Caco-2 (cell line): Measurements from ENCODE around the gene JMJD8. TPM values are rescaled to one million over a fixed set of nuclear protein-coding genes. Genes with fewer than 3 reads are reported as not detected.

Experiments used
- BruUV-seq: library from RNA; stranded (reverse); fragments of 400-500 nt; replicated peaks from 2 replicates; lab custom pipeline; 2021; lab: Mats Ljungman, UMichigan
- CTCF ChIA-PET: fragments of 300-600 bp; sonication (Branson Sonifier 250); formaldehyde crosslinking; loops from one replicate; lab custom pipeline; 2022; ENCODE audit warnings: antibody characterized with exemption; lab: Charles Lee
- POLR2A ChIA-PET: fragments of 300-600 bp; sonication (Branson Sonifier 250); formaldehyde crosslinking; loops from one replicate; lab custom pipeline; 2022; ENCODE audit warnings: antibody characterized with exemption; lab: Charles Lee
- DNase-seq, 2 experiments: peaks; one replicate each; pipeline versions ENCODE4 v3.0.0 to v3.0.0-alpha.2; 2020 to 2022
- H3K27me3 ChIP-seq: replicated peaks from 2 replicates; pipeline ENCODE4 v1.6.0; 2011; ENCODE audit warnings: low read length; ENCODE audit not compliant: control insufficient read depth, insufficient read depth
- H3K36me3 ChIP-seq: 2 replicates; pipeline ENCODE4 v1.5.1; 2011; ENCODE audit warnings: low read length; ENCODE audit not compliant: control insufficient read depth, insufficient read depth
- H3K4me1 ChIP-seq: fragments of 250-450 bp; sonication (Bioruptor Pico); 2 replicates; pipeline ENCODE4 v1.5.1; 2020; ENCODE audit warnings: mild to moderate bottlenecking
- H3K4me3 ChIP-seq: 2 replicates; pipeline ENCODE4 v1.5.1; 2011; ENCODE audit warnings: low read depth, mild to moderate bottlenecking, control low read depth, low read length
- H3K9me3 ChIP-seq: fragments of 250-450 bp; sonication (Bioruptor Pico); 2 replicates; pipeline ENCODE4 v1.5.1; 2020; ENCODE audit warnings: mild to moderate bottlenecking, moderate library complexity
- H3K27ac Mint-ChIP-seq: one replicate; pipeline ENCODE4 v1.8.0; 2022; ENCODE audit warnings: mixed read lengths; ENCODE audit not compliant: unreplicated experiment
- H3K27me3 Mint-ChIP-seq: one replicate; pipeline ENCODE4 v1.8.0; 2022; ENCODE audit warnings: mixed read lengths; ENCODE audit not compliant: insufficient read depth, unreplicated experiment
- H3K36me3 Mint-ChIP-seq: one replicate; pipeline ENCODE4 v1.8.0; 2022; ENCODE audit warnings: mild to moderate bottlenecking, mixed read lengths; ENCODE audit not compliant: insufficient read depth, unreplicated experiment
- H3K4me1 Mint-ChIP-seq: one replicate; pipeline ENCODE4 v1.8.0; 2022; ENCODE audit warnings: low read depth, mixed read lengths; ENCODE audit not compliant: unreplicated experiment
- H3K4me3 Mint-ChIP-seq: one replicate; pipeline ENCODE4 v1.8.0; 2022; ENCODE audit warnings: mild to moderate bottlenecking, moderate library complexity, mixed read lengths; ENCODE audit not compliant: unreplicated experiment
- H3K9me3 Mint-ChIP-seq: one replicate; pipeline ENCODE4 v1.8.0; 2022; ENCODE audit warnings: mixed read lengths; ENCODE audit not compliant: unreplicated experiment
- intact Hi-C: fragments of 100-400 bp; cut with micrococcal nuclease; formaldehyde crosslinking; loops from one replicate; pipeline ENCODE4 v1.10.0; 2022; ENCODE audit not compliant: unreplicated experiment
- total RNA-seq: library from RNA; stranded (reverse); gene quantifications from 2 replicates; pipeline ENCODE4 v1.2.3, GENCODE V29; 2022
- TF ChIP-seq, protein P1 (sequence below), 2 experiments: fragments of 200-600 bp in 1 of 2; IDR thresholded peaks; 1 replicate in 1 of 2; 2 replicates in 1 of 2; pipeline versions ENCODE4 v1.5.1 to v1.8.0; 2011 to 2022; ENCODE audit warnings: antibody characterized with exemption in 1 of 2, control low read depth in 1 of 2, inconsistent platforms in 1 of 2, low read depth in 1 of 2, low read length in 1 of 2, mild to moderate bottlenecking in 1 of 2, moderate library complexity in 1 of 2; ENCODE audit not compliant: insufficient read depth in 1 of 2, severe bottlenecking in 1 of 2, unreplicated experiment in 1 of 2

JMJD8 gene
- total RNA-seq, 1 experiment from 2014 or later, result 52.4 TPM

DNA sequence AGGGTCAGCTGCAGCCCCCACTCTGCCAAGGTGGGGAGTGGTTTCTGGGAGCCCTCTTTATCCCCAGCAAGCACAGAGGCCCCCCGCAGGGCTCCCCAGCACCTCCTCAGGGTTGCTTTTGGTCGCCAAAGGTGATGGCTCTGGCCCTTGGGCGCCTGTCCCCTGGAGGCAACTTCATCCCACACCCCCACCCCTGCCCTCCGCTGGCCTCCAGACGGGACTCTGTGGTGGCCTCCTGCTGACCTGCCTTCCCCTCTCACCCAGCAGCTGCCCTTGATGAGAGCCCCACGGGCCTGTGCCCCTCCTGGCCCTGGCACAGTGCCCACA lies 24.0 kb downstream of the JMJD8 start:
- Mint-ChIP-seq H3K4me1 (no peaks in the 10 kb centered on the region), H3K9me3 (no peaks in the 10 kb centered on the region), H3K27me3 (no peaks in the 10 kb centered on the region), H3K36me3 (no peaks in the 10 kb centered on the region), H3K27ac (no peak overlapping the region), H3K4me3 (no peak overlapping the region)
- DNase-seq, result no peak
- Histone ChIP-seq H3K4me1 (no peaks in the 10 kb centered on the region), H3K27me3 (no peaks in the 10 kb centered on the region), H3K4me3 (no peak overlapping the region), H3K36me3 (no peaks in the 10 kb centered on the region; the same call in 1 of the 2 replicates), H3K9me3 (no peaks in the 10 kb centered on the region)
- TF ChIP-seq, protein P1, sequence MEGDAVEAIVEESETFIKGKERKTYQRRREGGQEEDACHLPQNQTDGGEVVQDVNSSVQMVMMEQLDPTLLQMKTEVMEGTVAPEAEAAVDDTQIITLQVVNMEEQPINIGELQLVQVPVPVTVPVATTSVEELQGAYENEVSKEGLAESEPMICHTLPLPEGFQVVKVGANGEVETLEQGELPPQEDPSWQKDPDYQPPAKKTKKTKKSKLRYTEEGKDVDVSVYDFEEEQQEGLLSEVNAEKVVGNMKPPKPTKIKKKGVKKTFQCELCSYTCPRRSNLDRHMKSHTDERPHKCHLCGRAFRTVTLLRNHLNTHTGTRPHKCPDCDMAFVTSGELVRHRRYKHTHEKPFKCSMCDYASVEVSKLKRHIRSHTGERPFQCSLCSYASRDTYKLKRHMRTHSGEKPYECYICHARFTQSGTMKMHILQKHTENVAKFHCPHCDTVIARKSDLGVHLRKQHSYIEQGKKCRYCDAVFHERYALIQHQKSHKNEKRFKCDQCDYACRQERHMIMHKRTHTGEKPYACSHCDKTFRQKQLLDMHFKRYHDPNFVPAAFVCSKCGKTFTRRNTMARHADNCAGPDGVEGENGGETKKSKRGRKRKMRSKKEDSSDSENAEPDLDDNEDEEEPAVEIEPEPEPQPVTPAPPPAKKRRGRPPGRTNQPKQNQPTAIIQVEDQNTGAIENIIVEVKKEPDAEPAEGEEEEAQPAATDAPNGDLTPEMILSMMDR (IDR thresholded peaks at IDR 0.05; ENCODE audit: insufficient read depth in 1 of 2, low read depth in 1 of 2, low read length in 1 of 2, severe bottlenecking in 1 of 2, unreplicated experiment in 1 of 2), result no peak
- CTCF ChIA-PET, result no interaction called here
- BruUV-seq, result no TSS peak
- intact Hi-C loops, result no loop called here
- POLR2A ChIA-PET, result no interaction called here

DNA sequence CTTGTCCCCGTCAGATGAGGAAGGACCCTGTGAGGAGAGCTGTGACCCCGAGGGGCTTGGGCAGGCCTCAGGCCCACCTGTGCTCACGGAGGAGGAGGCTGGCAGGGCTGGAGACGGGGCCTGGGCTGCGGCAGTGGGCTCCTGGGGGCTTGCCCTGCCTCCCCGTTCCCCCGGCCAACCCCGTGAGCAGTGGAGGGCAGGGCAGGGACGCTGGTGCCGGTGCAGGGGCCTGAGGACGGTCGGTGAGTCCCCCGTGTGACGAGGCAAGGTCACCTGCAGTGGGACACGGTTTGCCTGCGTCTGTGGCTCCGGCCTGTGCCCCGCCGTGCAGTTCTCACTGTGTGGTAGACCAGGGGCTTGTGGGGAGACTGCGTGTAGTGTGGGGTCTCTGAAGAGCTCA lies 24.5 kb downstream of the JMJD8 start:
- BruUV-seq, result no TSS peak

DNA sequence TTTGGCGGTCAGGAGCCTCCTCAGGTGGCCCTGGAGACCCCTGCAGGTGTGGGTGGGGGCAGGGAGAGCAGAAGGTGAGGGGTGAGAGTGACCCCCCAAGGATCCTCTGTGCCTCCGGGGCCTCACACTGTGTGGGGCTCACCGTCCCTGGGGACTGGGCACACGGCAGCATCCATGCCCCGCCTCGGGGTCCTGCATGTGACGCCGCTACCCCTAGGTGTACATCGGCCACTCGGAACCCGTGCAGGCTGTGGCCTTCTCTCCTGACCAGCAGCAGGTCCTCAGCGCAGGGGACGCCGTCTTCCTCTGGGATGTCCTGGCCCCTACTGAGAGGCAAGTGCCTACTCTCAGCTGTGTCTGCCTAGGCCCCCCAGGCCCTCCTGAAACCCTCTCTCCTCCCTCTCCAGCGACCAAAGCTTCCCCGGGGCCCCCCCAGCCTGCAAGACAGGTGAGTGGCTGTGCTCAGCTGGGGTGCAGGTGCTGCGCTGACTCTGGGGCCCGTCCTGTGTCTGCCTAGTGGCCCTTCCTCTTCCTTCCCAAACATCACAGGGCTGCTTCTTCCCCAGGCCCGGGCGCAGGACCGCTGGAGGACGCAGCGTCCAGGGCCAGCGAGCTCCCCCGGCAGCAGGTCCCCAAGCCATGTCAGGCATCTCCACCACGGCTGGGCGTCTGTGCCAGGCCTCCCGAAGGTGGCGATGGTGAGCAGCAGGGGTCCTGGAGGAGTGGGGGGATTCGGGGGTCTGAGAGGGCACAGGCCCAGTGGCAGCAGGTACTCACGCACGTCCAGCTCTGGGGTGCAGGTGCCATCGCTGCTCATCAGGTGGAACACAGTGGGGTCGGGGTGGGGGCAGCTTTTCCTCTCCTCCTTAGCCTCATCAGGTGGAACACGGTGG lies 25.2 kb downstream of the JMJD8 start:
- H3K9me3 Mint-ChIP-seq, result no peaks in the 10 kb centered on the region
- Histone ChIP-seq H3K9me3 (no peaks in the 10 kb centered on the region), H3K4me3 (no peak overlapping the region), H3K27me3 (no peaks in the 10 kb centered on the region), H3K36me3 (no peaks in the 10 kb centered on the region; the same call in 1 of the 2 replicates), H3K4me1 (no peaks in the 10 kb centered on the region)
- TF ChIP-seq, protein P1 (IDR thresholded peaks at IDR 0.05; ENCODE audit: insufficient read depth in 1 of 2, low read depth in 1 of 2, low read length in 1 of 2, severe bottlenecking in 1 of 2, unreplicated experiment in 1 of 2), result no peak
- no peak overlapping the region for H3K27ac Mint-ChIP-seq
- intact Hi-C loops, result no loop called here
- ChIA-PET CTCF (no interaction called here), POLR2A (no interaction called here)
- H3K27me3 Mint-ChIP-seq, result no peaks in the 10 kb centered on the region
- H3K4me1 Mint-ChIP-seq, result no peaks in the 10 kb centered on the region
- no peak overlapping the region for H3K4me3 Mint-ChIP-seq
- no peaks in the 10 kb centered on the region for H3K36me3 Mint-ChIP-seq
- no TSS peak for BruUV-seq
- no peak for DNase-seq

More for the DNA sequence above, 24.5 kb downstream of the JMJD8 start:
- H3K4me3 ChIP-seq, result no peak overlapping the region
- H3K9me3 ChIP-seq, result no peaks in the 10 kb centered on the region
- H3K4me1 ChIP-seq, result no peaks in the 10 kb centered on the region
- H3K27ac Mint-ChIP-seq, result no peak overlapping the region
- POLR2A ChIA-PET, result no interaction called here
- no peaks in the 10 kb centered on the region for H3K27me3 Mint-ChIP-seq
- intact Hi-C loops, result no loop called here
- no peaks in the 10 kb centered on the region for H3K27me3 ChIP-seq
- DNase-seq, result no peak
- no peaks in the 10 kb centered on the region; the same call in 1 of the 2 replicates for H3K36me3 ChIP-seq
- CTCF ChIA-PET, result no interaction called here
- no peaks in the 10 kb centered on the region for H3K36me3 Mint-ChIP-seq
- H3K4me1 Mint-ChIP-seq, result no peaks in the 10 kb centered on the region
- TF ChIP-seq, protein P1 (IDR thresholded peaks at IDR 0.05; ENCODE audit: insufficient read depth in 1 of 2, low read depth in 1 of 2, low read length in 1 of 2, severe bottlenecking in 1 of 2, unreplicated experiment in 1 of 2), result no peak
- no peak overlapping the region for H3K4me3 Mint-ChIP-seq
- H3K9me3 Mint-ChIP-seq, result no peaks in the 10 kb centered on the region
